Lower lobe of right lung (tissue), 2 donors: Measurements from ENCODE around the gene RPL3. TPM values are rescaled to one million over a fixed set of nuclear protein-coding genes. Genes with fewer than 3 reads are reported as not detected.
"Not testable (repeated sequence)": the region's sequence is repeated elsewhere in the genome, so short reads cannot be mapped to it uniquely, and the experiment has no call there.

ENCODE experiments used
- ATAC-seq, 2 donors: fragments of 200-7000 bp; cut with Tn5 transposase; one replicate each; pipeline ENCODE4 v1.9.1; 2020 to 2022; ENCODE audit warnings: mild to moderate bottlenecking in 2 of 2, moderate library complexity in 2 of 2
- DNase-seq: peaks from one replicate; pipeline ENCODE4 v3.0.0-alpha.2; 2020
- H3K27ac ChIP-seq: fragments of 200-600 bp; one replicate; pipeline ENCODE4 v1.8.0; 2022
- H3K27me3 ChIP-seq: fragments of 200-600 bp; one replicate; pipeline ENCODE4 v1.8.0; 2022; ENCODE audit warnings: low read depth
- H3K36me3 ChIP-seq: fragments of 200-600 bp; one replicate; pipeline ENCODE4 v1.8.0; 2022; ENCODE audit warnings: mild to moderate bottlenecking
- H3K4me1 ChIP-seq: fragments of 200-600 bp; one replicate; pipeline ENCODE4 v1.8.0; 2022
- H3K4me3 ChIP-seq: fragments of 200-600 bp; one replicate; pipeline ENCODE4 v1.8.0; 2022; ENCODE audit warnings: mild to moderate bottlenecking
- H3K9me3 ChIP-seq: fragments of 200-600 bp; one replicate; pipeline ENCODE4 v1.8.0; 2022
- CTCF ChIP-seq: fragments of 200-600 bp; IDR thresholded peaks from one replicate; pipeline ENCODE4 v1.8.0; 2022; ENCODE audit warnings: antibody characterized with exemption, mild to moderate bottlenecking
- intact Hi-C: fragments of 100-400 bp; cut with DNase I; formaldehyde crosslinking; loops from one replicate; pipeline ENCODE4 v1.11.0; 2022
- total RNA-seq: library from RNA; stranded (reverse); fragmentation: NEBNext Ultra II Directional; extraction: Animal tissue kit (Norgen Biotek cat#: 25700); gene quantifications from one replicate; pipeline ENCODE4 v1.2.1, GENCODE V29; 2021
- donor health status: DM: no; HTN: yes; CAD: no; lungs with severe emphysema.

The RPL3 gene
- total RNA-seq, 1 donor from 2014 or later, result 1,467 TPM

- ATAC-seq, result peak; percentile 12 to 15
- H3K4me1 ChIP-seq, result no peaks in the 10 kb centered on the region
- no peak overlapping the region for H3K4me3 ChIP-seq
- no peak overlapping the region for H3K27ac ChIP-seq
- peak; percentile 35 for DNase-seq
- no peak for TF ChIP-seq CTCF
- H3K36me3 ChIP-seq, result no peaks in the 10 kb centered on the region
- intact Hi-C loops, result no loop called here
- no peaks in the 10 kb centered on the region for H3K27me3 ChIP-seq
- H3K9me3 ChIP-seq, result no peaks in the 10 kb centered on the region
These were observed 8.8 kb upstream of the RPL3 start for GRCh38 chr22:39327995-39328754.

GRCh38 chr22:39325392-39325932 lies 6.0 kb upstream of the RPL3 start:
- DNase-seq (no peak), ATAC-seq (no peak)
- no peaks in the 10 kb centered on the region for H3K36me3 ChIP-seq
- H3K27me3 ChIP-seq, result no peaks in the 10 kb centered on the region
- no peak for TF ChIP-seq CTCF
- no peaks in the 10 kb centered on the region for H3K4me1 ChIP-seq
- no peak overlapping the region for H3K27ac ChIP-seq
- intact Hi-C loops, result no loop called here
- no peaks in the 10 kb centered on the region for H3K9me3 ChIP-seq
- H3K4me3 ChIP-seq, result no peak overlapping the region

GRCh38 chr22:39320616-39321029 lies 1.2 kb upstream of the RPL3 start:
- peaks cover 26% of the 10 kb centered on the region for H3K36me3 ChIP-seq
- DNase-seq, result peak; percentile 36

GRCh38 chr22:39318507-39319283 lies 728 bp downstream of the RPL3 start:
- no peak for DNase-seq

More at GRCh38 chr22:39320616-39321029, 1.2 kb upstream of the RPL3 start:
- H3K4me3 ChIP-seq, result peak overlapping the region; percentile 80
- peaks cover 34% of the 10 kb centered on the region for H3K4me1 ChIP-seq
- peak overlapping the region; percentile 97 for H3K27ac ChIP-seq
- H3K9me3 ChIP-seq, ATAC-seq, intact Hi-C loops, H3K27me3 ChIP-seq: not testable (repeated sequence)

GRCh38 chr22:39317775-39318506 lies 1.5 kb downstream of the RPL3 start:
- intact Hi-C loops, result loop anchor here (10.0 kb wide), 1 partner anchor 143 kb away; no protein-coding TSS in a partner anchor
- ATAC-seq, result no peak
- peak overlapping the region; percentile 97 for H3K27ac ChIP-seq
- H3K27me3 ChIP-seq, result no peaks in the 10 kb centered on the region
- peaks cover 55% of the 10 kb centered on the region for H3K4me1 ChIP-seq
- TF ChIP-seq CTCF, result no peak
- H3K9me3 ChIP-seq, result no peaks in the 10 kb centered on the region
- peaks cover 53% of the 10 kb centered on the region for H3K36me3 ChIP-seq
- no peak for DNase-seq
- peak overlapping the region; percentile 80 for H3K4me3 ChIP-seq

More at GRCh38 chr22:39318507-39319283, 728 bp downstream of the RPL3 start:
- intact Hi-C loops, result loop anchor here (10.0 kb wide), 1 partner anchor 144 kb away; no protein-coding TSS in a partner anchor
- TF ChIP-seq CTCF, result no peak
- H3K9me3 ChIP-seq, result no peaks in the 10 kb centered on the region
- peak overlapping the region; percentile 97 for H3K27ac ChIP-seq
- ATAC-seq, result peak; percentile 23 to 46
- H3K27me3 ChIP-seq, result no peaks in the 10 kb centered on the region
- H3K4me1 ChIP-seq, result peaks cover 51% of the 10 kb centered on the region
- peak overlapping the region; percentile 80 for H3K4me3 ChIP-seq
- peaks cover 46% of the 10 kb centered on the region for H3K36me3 ChIP-seq
